HG03103 (cell line): ENCODE data around the gene CCDC187.
"Not testable (repeated sequence)": the region's sequence is repeated elsewhere in the genome, so short reads cannot be mapped to it uniquely, and the experiment has no call there.

Experiments used
- ATAC-seq: cut with Tn5 transposase; IDR thresholded peaks from one replicate; pipeline ENCODE4 v1.9.1; 2021; ENCODE audit warnings: low read depth; ENCODE audit not compliant: unreplicated experiment

Gene CCDC187

GRCh38 chr9:136328622-136329041, 24.7 kb upstream of the CCDC187 start:
- ATAC-seq, result no peak

- no peak for ATAC-seq
Measured at GRCh38 chr9:136328011-136328621, 24.2 kb upstream of the CCDC187 start.

- ATAC-seq, result no peak
Measured at GRCh38 chr9:136327304-136327974, 23.5 kb upstream of the CCDC187 start, which contains the start of gene GPSM1. Gene GPSM1 (plus strand): TSS chr9:136327539. CDS start chr9:136327696, 157 bp downstream.

GRCh38 chr9:136326761-136327303, 22.9 kb upstream of the CCDC187 start:
- no peak for ATAC-seq

- ATAC-seq, result no peak
Measured at GRCh38 chr9:136326061-136326760, 22.3 kb upstream of the CCDC187 start.

- no peak for ATAC-seq
Measured at GRCh38 chr9:136325358-136325757, 21.5 kb upstream of the CCDC187 start.

GRCh38 chr9:136324501-136325300, 20.8 kb upstream of the CCDC187 start:
- no peak for ATAC-seq

GRCh38 chr9:136323371-136323789, 19.5 kb upstream of the CCDC187 start:
- ATAC-seq, result no peak

GRCh38 chr9:136322756-136323330, 18.9 kb upstream of the CCDC187 start:
- ATAC-seq, result no peak

- ATAC-seq, result no peak
Measured at GRCh38 chr9:136321561-136321960, 17.7 kb upstream of the CCDC187 start.

GRCh38 chr9:136320972-136321371, 17.1 kb upstream of the CCDC187 start:
- not testable (repeated sequence) for ATAC-seq

- ATAC-seq, result not testable (repeated sequence)
Measured at GRCh38 chr9:136319955-136320354, 16.1 kb upstream of the CCDC187 start.

- not testable (repeated sequence) for ATAC-seq
Measured at GRCh38 chr9:136319244-136319643, 15.3 kb upstream of the CCDC187 start.

- ATAC-seq, result no peak
Measured at GRCh38 chr9:136318776-136319241, 14.9 kb upstream of the CCDC187 start.

GRCh38 chr9:136318111-136318775, 14.3 kb upstream of the CCDC187 start:
- no peak for ATAC-seq

GRCh38 chr9:136317695-136318094, 13.8 kb upstream of the CCDC187 start:
- no peak for ATAC-seq

GRCh38 chr9:136316896-136317676, 13.2 kb upstream of the CCDC187 start:
- ATAC-seq, result no peak

GRCh38 chr9:136316271-136316751, 12.4 kb upstream of the CCDC187 start:
- ATAC-seq, result no peak

GRCh38 chr9:136314944-136315343, 11.1 kb upstream of the CCDC187 start:
- no peak for ATAC-seq
